Activated T-cell treated with anti-CD3 and anti-CD28 coated beads, Interleukin-2, amount 50 U/mL, for 24 hours (primary cell): ENCODE data around the gene CD40.
A peak's percentile ranks its signal among the peaks of the same experiment; 100 is the strongest.

Experiments
- DNase-seq: peaks from one replicate; pipeline ENCODE4 v3.0.0-alpha.2; 2020
- H3K27ac Mint-ChIP-seq: 2 replicates; pipeline ENCODE4 v1.8.0; 2020; ENCODE audit warnings: mild to moderate bottlenecking, mixed read lengths
- H3K27me3 Mint-ChIP-seq: 2 replicates; pipeline ENCODE4 v1.8.0; 2020; ENCODE audit warnings: mixed read lengths
- H3K36me3 Mint-ChIP-seq: 2 replicates; pipeline ENCODE4 v1.8.0; 2020; ENCODE audit warnings: low read depth, mixed read lengths
- H3K4me1 Mint-ChIP-seq: 2 replicates; pipeline ENCODE4 v1.8.0; 2020; ENCODE audit warnings: low read depth, mixed read lengths
- H3K4me3 Mint-ChIP-seq: 2 replicates; pipeline ENCODE4 v1.8.0; 2020; ENCODE audit warnings: mild to moderate bottlenecking, moderate library complexity, mixed read lengths
- H3K9me3 Mint-ChIP-seq: 2 replicates; pipeline ENCODE4 v1.8.0; 2020; ENCODE audit warnings: mixed read lengths

CD40 gene

GRCh38 chr20:46139908-46140482 lies 21.9 kb downstream of the CD40 start:
- H3K27ac Mint-ChIP-seq, result no peak overlapping the region
- no peaks in the 10 kb centered on the region for H3K9me3 Mint-ChIP-seq
- no peak overlapping the region for H3K4me3 Mint-ChIP-seq
- no peaks in the 10 kb centered on the region for H3K36me3 Mint-ChIP-seq
- no peaks in the 10 kb centered on the region for H3K4me1 Mint-ChIP-seq
- H3K27me3 Mint-ChIP-seq, result peaks cover 49% of the 10 kb centered on the region
- DNase-seq, result no peak

DNA sequence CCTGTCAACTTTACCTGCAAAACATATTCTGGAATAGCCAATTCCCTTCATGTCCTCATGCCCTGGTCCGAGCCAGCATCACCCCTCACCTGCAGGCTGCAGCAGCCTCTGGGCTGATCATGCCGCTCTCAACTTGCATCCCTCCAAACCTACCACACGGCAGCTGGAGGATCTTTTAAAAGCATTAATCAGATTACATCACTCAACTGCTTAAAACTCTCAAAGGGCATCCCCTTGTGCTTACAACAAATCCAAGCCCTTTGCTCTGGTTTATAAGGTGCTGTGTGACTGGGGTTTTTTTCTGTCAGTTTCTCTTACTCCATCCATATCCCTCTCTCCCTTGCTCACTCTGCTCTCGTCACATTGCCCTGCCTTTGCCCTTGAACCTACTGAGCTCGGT lies 24.0 kb downstream of the CD40 start:
- peaks cover 40% of the 10 kb centered on the region for H3K27me3 Mint-ChIP-seq
- no peaks in the 10 kb centered on the region for H3K4me1 Mint-ChIP-seq
- no peaks in the 10 kb centered on the region for H3K36me3 Mint-ChIP-seq
- no peak for DNase-seq
- no peak overlapping the region for H3K4me3 Mint-ChIP-seq
- no peaks in the 10 kb centered on the region for H3K9me3 Mint-ChIP-seq
- H3K27ac Mint-ChIP-seq, result no peak overlapping the region

- peaks cover 25% of the 10 kb centered on the region for H3K27me3 Mint-ChIP-seq
- no peaks in the 10 kb centered on the region for H3K36me3 Mint-ChIP-seq
- no peak overlapping the region for H3K4me3 Mint-ChIP-seq
- no peaks in the 10 kb centered on the region for H3K4me1 Mint-ChIP-seq
- no peak overlapping the region for H3K27ac Mint-ChIP-seq
- no peaks in the 10 kb centered on the region for H3K9me3 Mint-ChIP-seq
- no peak for DNase-seq
These were observed 26.4 kb downstream of the CD40 start for GRCh38 chr20:46144432-46145025.

DNA sequence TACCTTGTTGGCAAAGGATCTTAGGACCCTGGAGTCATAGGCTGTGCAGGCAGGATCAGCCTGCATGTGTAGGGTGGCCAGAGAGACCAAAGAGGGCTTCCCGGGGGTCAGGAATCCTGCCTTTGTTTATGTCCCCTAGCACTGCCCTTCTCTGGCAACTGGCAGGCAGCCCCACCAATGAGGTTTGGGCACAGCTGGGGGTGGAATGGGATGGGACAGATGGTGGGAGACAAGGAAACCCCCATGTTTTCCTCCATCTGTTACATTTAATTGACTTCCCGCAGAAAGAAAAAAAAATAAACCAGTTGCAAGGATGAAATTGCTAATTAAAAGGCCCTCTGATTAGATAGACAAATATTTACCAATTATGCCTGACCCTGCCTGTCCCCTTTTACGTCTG lies 27.6 kb downstream of the CD40 start:
- Mint-ChIP-seq H3K27me3 (peaks cover 14% of the 10 kb centered on the region), H3K27ac (no peak overlapping the region), H3K4me1 (no peaks in the 10 kb centered on the region), H3K9me3 (no peaks in the 10 kb centered on the region), H3K36me3 (no peaks in the 10 kb centered on the region), H3K4me3 (no peak overlapping the region)
- DNase-seq, result no peak

DNA sequence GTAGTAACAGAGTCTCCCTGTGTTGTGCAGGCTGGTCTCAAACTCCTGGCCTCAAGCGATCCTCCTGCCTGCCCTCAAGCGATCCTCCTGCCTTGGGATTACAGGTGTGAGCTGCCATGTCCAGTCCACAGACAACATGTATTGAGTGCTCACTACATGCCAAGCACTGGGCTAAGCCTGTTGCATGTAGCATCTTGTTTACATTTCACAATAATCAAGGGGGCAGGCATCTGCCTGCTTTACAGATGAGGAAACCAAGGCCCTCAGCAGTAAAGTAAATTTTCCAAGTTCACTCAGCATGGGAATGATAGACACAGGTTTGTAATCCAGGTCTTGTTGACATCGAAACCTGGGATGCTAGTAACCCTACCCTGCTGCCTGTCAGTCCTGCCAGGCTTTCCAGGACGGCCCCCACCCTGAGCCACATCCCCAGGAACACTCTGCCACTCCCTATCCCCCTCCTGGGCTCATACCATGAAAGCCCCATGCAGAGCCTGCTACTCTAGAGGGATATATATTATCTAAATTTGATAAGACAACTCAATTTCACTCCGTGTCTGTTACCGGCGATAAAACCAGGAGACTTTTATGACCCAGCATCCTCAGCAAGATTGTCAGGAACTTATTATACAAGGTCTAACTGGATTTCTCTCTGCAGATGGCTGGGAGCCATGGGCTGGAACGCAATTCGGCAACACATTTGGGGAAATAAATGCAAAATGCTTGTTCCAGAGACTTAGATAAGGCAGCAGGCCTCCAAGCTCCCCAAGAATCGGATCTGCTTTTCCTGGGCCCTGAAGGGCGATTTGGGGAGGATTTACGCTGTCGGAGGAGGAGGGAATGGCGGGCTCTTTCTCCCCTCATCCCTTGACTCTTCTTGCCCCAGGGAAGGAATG lies 30.4 kb downstream of the CD40 start:
- DNase-seq, result no peak
- no peak overlapping the region for H3K27ac Mint-ChIP-seq
- H3K27me3 Mint-ChIP-seq, result peaks cover 2% of the 10 kb centered on the region
- H3K4me1 Mint-ChIP-seq, result no peaks in the 10 kb centered on the region
- no peak overlapping the region for H3K4me3 Mint-ChIP-seq
- H3K36me3 Mint-ChIP-seq, result no peaks in the 10 kb centered on the region
- no peaks in the 10 kb centered on the region for H3K9me3 Mint-ChIP-seq

- Mint-ChIP-seq H3K27ac (no peak overlapping the region), H3K27me3 (peaks cover 10% of the 10 kb centered on the region), H3K36me3 (no peaks in the 10 kb centered on the region), H3K9me3 (no peaks in the 10 kb centered on the region), H3K4me3 (no peak overlapping the region), H3K4me1 (no peaks in the 10 kb centered on the region)
- no peak for DNase-seq
These were observed 32.8 kb downstream of the CD40 start for GRCh38 chr20:46150943-46151342.

GRCh38 chr20:46151936-46152335 lies 33.8 kb downstream of the CD40 start:
- peaks cover 10% of the 10 kb centered on the region for H3K27me3 Mint-ChIP-seq
- H3K9me3 Mint-ChIP-seq, result no peaks in the 10 kb centered on the region
- H3K4me3 Mint-ChIP-seq, result no peak overlapping the region
- H3K27ac Mint-ChIP-seq, result no peak overlapping the region
- DNase-seq, result peak; percentile 37
- H3K4me1 Mint-ChIP-seq, result no peaks in the 10 kb centered on the region
- H3K36me3 Mint-ChIP-seq, result no peaks in the 10 kb centered on the region

- Mint-ChIP-seq H3K9me3 (no peaks in the 10 kb centered on the region), H3K27ac (no peak overlapping the region), H3K36me3 (no peaks in the 10 kb centered on the region), H3K27me3 (peaks cover 15% of the 10 kb centered on the region), H3K4me1 (no peaks in the 10 kb centered on the region), H3K4me3 (no peak overlapping the region)
- DNase-seq, result no peak
These were observed 34.9 kb downstream of the CD40 start for GRCh38 chr20:46152824-46153586.

DNA sequence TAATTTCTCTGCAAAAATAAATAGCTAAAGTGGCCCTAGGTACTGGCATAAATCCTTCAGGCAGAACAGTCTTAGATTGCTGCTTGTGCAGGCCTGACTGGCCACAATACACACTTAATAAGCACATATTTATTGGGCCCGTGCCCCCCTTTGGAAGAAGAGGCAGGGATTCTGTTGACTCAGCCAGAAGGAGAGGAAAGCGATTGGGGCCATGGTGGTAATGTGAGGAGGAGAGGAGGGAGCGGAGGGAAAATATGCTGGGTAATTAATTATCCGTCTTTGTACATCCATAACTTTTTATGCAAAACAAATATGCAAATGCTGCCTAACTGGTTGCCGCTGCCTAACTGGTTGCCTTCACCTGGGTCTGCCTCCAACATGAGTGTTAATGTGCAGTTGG lies 36.2 kb downstream of the CD40 start:
- Mint-ChIP-seq H3K27me3 (peaks cover 18% of the 10 kb centered on the region), H3K4me1 (no peaks in the 10 kb centered on the region), H3K4me3 (no peak overlapping the region), H3K36me3 (no peaks in the 10 kb centered on the region), H3K27ac (no peak overlapping the region), H3K9me3 (no peaks in the 10 kb centered on the region)
- DNase-seq, result no peak

- H3K27ac Mint-ChIP-seq, result no peak overlapping the region
These were observed 36.7 kb downstream of the CD40 start for GRCh38 chr20:46154796-46155195.

GRCh38 chr20:46156065-46156464 lies 38.0 kb downstream of the CD40 start:
- Mint-ChIP-seq H3K4me3 (no peak overlapping the region), H3K9me3 (no peaks in the 10 kb centered on the region), H3K36me3 (no peaks in the 10 kb centered on the region), H3K4me1 (no peaks in the 10 kb centered on the region), H3K27me3 (peaks cover 18% of the 10 kb centered on the region), H3K27ac (no peak overlapping the region)
- no peak for DNase-seq

More at GRCh38 chr20:46154796-46155195, 36.7 kb downstream of the CD40 start:
- Mint-ChIP-seq H3K4me1 (no peaks in the 10 kb centered on the region), H3K36me3 (no peaks in the 10 kb centered on the region), H3K4me3 (no peak overlapping the region), H3K27me3 (peaks cover 18% of the 10 kb centered on the region), H3K9me3 (no peaks in the 10 kb centered on the region)
- no peak for DNase-seq

GRCh38 chr20:46157076-46157592 lies 39.0 kb downstream of the CD40 start:
- Mint-ChIP-seq H3K27ac (no peak overlapping the region), H3K9me3 (no peaks in the 10 kb centered on the region), H3K4me3 (no peak overlapping the region), H3K27me3 (peaks cover 18% of the 10 kb centered on the region), H3K36me3 (no peaks in the 10 kb centered on the region), H3K4me1 (no peaks in the 10 kb centered on the region)
- no peak for DNase-seq

GRCh38 chr20:46157625-46158024 lies 39.5 kb downstream of the CD40 start:
- no peak for DNase-seq
- Mint-ChIP-seq H3K27ac (no peak overlapping the region), H3K27me3 (peaks cover 18% of the 10 kb centered on the region), H3K36me3 (no peaks in the 10 kb centered on the region), H3K9me3 (no peaks in the 10 kb centered on the region), H3K4me3 (no peak overlapping the region), H3K4me1 (no peaks in the 10 kb centered on the region)

- Mint-ChIP-seq H3K4me1 (no peaks in the 10 kb centered on the region), H3K27ac (no peak overlapping the region), H3K36me3 (no peaks in the 10 kb centered on the region), H3K4me3 (no peak overlapping the region), H3K27me3 (peaks cover 21% of the 10 kb centered on the region), H3K9me3 (no peaks in the 10 kb centered on the region)
- DNase-seq, result no peak
These were observed 40.4 kb downstream of the CD40 start for GRCh38 chr20:46158476-46158987.
